Measurements from ENCODE around the gene POU3F2.

The POU3F2 gene

DNA sequence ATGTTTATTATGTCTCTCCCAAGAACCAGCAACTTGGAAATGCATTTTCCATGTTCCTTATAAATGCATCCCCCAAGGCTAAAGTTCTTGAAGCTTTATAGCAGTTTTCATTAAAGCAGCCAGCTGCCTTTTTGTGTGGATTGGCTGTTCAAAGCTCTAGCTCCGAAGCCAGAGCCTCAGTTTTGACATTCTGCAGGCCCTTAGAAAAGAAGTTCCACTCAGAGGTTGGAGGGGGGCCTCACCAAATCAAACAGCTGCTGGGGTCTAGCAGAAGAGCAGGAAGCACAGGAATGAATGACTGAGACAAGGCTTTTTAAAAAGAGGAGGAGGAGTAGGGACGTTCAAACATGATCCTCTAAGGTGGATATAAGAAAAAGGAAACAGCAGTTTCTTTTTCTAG lies 4.2 kb upstream of the POU3F2 start:
- no peak for DNase-seq (ENCODE audit: low read depth in 2 of 2, low spot score in 1 of 2)

- no peak for DNase-seq (ENCODE audit: low read depth in 2 of 2, low spot score in 1 of 2)
Measured at GRCh38 chr6:98831057-98831958, 3.1 kb upstream of the POU3F2 start.

- no peak for DNase-seq (ENCODE audit: low read depth in 2 of 2, low spot score in 1 of 2)
Measured at GRCh38 chr6:98831959-98832283, 2.5 kb upstream of the POU3F2 start.

GRCh38 chr6:98832284-98833056 lies 1.9 kb upstream of the POU3F2 start:
- no peak for DNase-seq (ENCODE audit: low read depth in 2 of 2, low spot score in 1 of 2)

DNA sequence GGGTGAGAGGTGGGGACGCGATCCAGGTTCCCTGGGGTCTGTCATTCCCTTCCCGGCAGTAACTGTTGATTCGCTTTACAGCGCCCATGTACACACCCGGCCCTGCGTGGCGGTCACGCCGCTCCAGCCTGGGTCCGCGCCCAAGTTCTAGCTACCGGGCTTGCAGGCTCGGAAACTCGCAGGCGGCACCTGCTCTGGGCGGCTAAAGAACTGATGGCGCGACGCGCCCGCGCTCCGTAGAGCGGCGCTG lies 1.4 kb upstream of the POU3F2 start:
- DNase-seq (ENCODE audit: low read depth in 2 of 2, low spot score in 1 of 2), result no peak

GRCh38 chr6:98833307-98834059 lies 891 bp upstream of the POU3F2 start:
- DNase-seq (ENCODE audit: low read depth in 2 of 2, low spot score in 1 of 2), result no peak

DNA sequence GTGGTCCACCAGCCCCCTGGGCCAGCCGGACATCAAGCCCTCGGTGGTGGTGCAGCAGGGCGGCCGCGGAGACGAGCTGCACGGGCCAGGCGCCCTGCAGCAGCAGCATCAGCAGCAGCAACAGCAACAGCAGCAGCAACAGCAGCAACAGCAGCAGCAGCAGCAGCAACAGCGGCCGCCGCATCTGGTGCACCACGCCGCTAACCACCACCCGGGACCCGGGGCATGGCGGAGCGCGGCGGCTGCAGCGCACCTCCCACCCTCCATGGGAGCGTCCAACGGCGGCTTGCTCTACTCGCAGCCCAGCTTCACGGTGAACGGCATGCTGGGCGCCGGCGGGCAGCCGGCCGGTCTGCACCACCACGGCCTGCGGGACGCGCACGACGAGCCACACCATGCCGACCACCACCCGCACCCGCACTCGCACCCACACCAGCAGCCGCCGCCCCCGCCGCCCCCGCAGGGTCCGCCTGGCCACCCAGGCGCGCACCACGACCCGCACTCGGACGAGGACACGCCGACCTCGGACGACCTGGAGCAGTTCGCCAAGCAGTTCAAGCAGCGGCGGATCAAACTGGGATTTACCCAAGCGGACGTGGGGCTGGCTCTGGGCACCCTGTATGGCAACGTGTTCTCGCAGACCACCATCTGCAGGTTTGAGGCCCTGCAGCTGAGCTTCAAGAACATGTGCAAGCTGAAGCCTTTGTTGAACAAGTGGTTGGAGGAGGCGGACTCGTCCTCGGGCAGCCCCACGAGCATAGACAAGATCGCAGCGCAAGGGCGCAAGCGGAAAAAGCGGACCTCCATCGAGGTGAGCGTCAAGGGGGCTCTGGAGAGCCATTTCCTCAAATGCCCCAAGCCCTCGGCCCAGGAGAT lies 1.0 kb downstream of the POU3F2 start:
- DNase-seq (ENCODE audit: low read depth in 2 of 2, low spot score in 1 of 2), result no peak

DNA sequence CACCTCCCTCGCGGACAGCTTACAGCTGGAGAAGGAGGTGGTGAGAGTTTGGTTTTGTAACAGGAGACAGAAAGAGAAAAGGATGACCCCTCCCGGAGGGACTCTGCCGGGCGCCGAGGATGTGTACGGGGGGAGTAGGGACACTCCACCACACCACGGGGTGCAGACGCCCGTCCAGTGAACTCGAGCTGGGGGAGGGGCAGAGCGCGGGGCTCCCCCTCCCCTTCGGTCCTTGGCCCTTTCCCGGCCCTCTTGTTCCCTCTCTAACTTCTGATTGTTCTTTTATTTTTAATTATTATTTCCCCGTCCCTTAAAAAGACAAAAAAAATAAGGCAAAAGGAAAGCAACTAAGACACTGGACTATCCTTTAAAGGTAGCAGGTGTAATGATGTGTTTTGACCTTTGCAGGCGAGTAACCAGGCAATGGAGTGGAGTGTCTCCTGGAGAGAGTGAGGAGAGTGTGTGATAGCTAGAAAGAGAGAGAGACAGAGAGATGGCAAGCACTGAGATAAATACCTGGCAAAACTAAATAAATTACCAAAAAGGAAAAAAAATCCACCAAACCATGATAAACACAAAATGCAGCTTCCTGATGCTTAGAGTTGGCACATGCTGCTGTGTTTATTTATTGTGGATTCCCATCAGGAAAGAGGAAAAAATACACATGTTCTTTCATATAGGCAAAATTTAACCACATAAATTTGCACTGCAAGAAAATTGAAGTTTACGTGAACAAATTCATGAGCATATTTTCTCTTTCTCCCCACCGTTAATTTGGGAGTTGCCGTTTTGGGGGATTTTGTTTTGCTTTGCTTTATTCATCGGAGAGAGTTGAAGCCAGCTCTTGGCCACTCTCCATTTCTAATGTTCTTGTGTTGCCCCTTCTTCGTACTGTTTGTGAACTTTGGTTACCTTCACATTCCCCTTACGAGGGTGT lies 1.9 kb downstream of the POU3F2 start:
- no peak for DNase-seq (ENCODE audit: low read depth in 2 of 2, low spot score in 1 of 2)

DNA sequence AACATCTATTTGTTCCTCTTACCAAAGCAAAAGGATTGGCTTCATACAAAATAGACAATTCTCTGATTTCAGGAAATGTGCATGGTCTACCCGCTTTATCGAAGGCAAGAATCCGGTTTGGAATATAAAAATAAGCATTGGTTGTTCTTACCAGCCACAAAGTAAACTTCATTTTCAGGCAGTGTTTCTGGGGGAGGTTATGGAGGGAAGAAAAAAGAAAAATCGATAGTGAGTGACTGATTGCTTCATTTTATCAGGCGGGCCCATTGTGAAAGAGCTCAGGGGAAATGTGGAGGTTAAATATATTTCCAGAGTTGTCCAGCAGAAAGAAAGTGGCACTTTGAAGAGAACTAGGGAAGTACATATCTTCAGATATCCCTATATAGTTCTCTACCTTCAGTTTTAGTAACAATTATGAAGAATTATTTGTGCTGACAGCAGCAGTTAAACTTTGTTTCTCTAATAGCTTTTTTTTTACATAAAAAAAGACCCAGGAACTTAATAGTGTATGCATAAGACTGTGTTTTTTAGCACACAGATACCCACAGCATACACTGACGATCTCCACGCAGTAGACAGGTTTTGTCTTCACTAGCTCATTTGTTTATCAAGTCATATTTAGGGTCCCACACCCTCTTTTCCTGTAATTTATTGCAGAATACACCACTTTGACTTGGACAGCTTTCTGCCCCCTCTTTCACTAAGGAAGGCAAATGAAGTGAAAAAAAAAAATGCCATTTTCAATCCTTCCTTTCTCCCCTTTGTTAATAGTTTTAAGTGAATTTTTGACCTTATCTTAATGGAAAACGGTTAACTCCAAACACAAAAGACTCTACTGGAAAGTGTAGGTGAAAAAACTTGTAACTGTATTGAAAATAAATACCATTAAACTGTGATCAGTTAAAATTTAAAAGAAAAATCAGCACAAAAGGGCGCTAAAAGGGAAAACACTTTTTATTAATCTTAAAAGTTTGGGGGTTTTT lies 2.9 kb downstream of the POU3F2 start:
- DNase-seq (ENCODE audit: low read depth in 2 of 2, low spot score in 1 of 2), result no peak

DNA sequence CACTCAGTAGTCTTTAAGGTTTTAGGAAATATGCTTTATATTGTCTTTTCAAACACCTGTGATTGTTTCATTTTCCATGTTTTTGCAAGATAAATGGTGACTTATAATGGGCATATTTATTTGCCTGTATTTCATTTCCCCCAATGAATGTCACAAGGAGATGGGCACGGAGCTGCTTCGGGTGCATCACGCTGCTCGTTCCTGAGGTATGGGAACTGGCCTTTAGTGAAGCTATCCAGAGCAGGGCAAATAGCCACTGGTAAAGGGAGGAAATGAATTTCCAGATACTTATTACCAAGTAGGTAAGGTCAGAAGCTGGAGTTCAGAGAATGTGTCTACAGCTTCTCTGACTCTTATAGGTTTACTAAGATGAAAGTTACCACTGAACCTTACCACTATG lies 3.7 kb downstream of the POU3F2 start:
- DNase-seq (ENCODE audit: low read depth in 2 of 2, low spot score in 1 of 2), result no peak

GRCh38 chr6:98838975-98839374 lies 4.6 kb downstream of the POU3F2 start:
- no peak for DNase-seq (ENCODE audit: low read depth in 2 of 2, low spot score in 1 of 2)

- no peak for DNase-seq (ENCODE audit: low read depth in 2 of 2, low spot score in 1 of 2)
Measured at GRCh38 chr6:98839781-98840361, 5.5 kb downstream of the POU3F2 start.

DNA sequence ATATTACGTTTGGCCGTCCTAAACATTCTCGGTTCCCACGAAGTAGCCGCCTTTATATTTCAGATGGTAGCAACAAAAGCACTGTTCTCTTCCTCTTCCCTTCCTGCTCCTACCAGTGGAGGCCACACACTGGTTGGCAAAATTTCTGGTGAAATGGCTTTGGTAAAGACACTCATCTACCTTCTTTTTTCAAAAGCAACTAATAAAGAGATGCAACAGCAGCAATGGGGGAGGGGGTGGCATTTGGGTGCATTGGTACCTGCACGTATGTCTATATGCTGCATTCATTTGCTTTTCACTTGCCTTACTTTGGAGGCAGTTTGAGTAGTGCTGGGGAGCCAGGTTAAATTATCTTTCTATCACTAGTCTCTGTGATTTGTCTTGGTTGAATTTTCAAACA lies 6.0 kb downstream of the POU3F2 start:
- DNase-seq (ENCODE audit: low read depth in 2 of 2, low spot score in 1 of 2), result no peak

GRCh38 chr6:98840996-98841513 lies 6.7 kb downstream of the POU3F2 start:
- DNase-seq (ENCODE audit: low read depth in 2 of 2, low spot score in 1 of 2), result no peak

DNA sequence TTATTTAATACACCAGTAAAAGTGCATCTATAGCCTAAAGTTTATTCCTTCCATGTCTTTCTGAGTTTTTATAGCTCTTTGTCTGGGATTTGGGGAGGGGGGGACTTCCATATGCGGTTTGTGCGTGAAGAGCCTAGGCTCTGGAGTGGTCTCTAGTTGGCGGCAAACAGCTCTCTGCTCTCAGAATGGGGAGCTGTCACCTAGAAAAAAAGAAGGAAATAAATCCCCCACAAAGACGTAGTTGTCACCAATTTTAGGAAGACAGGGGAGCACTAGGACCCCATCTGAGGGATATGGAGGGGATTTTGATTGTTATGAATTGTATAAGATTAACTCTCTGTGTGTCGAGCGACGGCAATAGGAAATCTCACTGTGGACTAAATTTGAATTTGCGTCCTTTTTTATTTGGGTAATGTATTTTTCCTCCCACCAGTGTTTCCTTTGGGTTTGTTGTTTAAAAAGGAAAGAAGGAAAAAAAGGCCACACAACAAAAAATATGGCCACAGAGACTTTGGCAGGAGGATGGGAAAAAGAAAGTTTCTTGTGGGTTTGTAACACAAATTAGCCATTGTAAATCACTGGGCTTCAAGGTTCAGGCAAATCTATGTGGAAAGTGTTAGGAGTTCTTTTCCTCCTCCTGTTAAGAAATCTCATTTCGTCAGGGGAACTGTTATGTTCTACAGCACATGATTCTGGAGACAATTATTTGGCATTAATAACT lies 7.4 kb downstream of the POU3F2 start:
- DNase-seq (ENCODE audit: low read depth in 2 of 2, low spot score in 1 of 2), result no peak

- no peak for DNase-seq (ENCODE audit: low read depth in 2 of 2, low spot score in 1 of 2)
Measured at GRCh38 chr6:98842342-98843180, 8.2 kb downstream of the POU3F2 start.

Measured in stimulated activated CD8-positive, alpha-beta memory T cell treated with anti-CD3 and anti-CD28 coated beads, Interleukin-4, amount 100 ng/mL, for 1 hour (primary cell).